ENCODE results near the gene ACKR1.

The ACKR1 gene

DNA sequence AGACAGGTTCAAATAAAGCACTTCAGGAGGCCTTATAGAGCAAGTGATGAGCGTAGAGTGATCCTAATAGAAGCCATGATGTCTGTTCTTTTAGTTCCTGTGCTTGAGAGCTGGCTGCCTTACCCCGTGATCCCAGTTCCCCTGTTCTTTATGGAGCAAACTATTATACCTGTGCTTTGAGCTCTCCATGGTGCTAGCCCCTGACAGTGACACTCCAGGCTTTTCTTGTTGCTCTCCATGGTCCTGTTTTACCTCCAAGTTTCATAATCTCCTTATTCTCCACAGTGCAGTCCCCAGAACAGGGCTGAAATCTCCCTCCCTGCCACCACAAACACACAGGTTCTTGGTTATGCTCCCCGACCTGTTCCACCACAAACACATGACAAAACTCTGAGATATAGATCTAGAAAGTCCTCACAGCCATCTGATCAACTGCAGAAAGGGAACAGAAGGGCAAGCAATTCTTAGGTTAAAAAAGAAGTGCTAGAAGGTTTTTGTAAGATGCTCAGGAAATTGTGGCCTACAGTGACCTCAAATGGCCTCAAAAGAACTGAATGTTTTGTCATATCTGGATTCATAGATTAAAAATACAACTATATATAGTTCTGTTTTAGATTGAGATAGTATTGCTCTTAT is 27.3 kb upstream of the ACKR1 start:
- Histone ChIP-seq H3K4me3 (ENCODE audit: low read depth in 1 of 2, low read length in 2 of 2) (no peak overlapping the region), H4K20me1 (ENCODE audit: insufficient read depth, low read length) (no peaks in the 10 kb centered on the region), H3K9me3 (ENCODE audit: insufficient read depth, low read length, severe bottlenecking) (no peaks in the 10 kb centered on the region), H3K4me1 (ENCODE audit: insufficient read depth, low read length) (no peaks in the 10 kb centered on the region), H3K27ac (ENCODE audit: low read length) (no peak overlapping the region), H3K79me2 (ENCODE audit: insufficient read depth, low read length) (no peaks in the 10 kb centered on the region), H3K36me3 (ENCODE audit: insufficient read depth, low read length) (no peaks in the 10 kb centered on the region), H2AFZ (ENCODE audit: low read depth, low read length) (no peak overlapping the region), H3K27me3 (ENCODE audit: insufficient read depth, low read length, poor library complexity) (no peaks in the 10 kb centered on the region), H3K9ac (ENCODE audit: low read depth, low read length) (no peak overlapping the region), H3K4me2 (ENCODE audit: insufficient read depth, low read length) (no peak overlapping the region)
- ATAC-seq (ENCODE audit: insufficient read depth, low read depth) = peak; percentile 93
- TF ChIP-seq, protein P1, sequence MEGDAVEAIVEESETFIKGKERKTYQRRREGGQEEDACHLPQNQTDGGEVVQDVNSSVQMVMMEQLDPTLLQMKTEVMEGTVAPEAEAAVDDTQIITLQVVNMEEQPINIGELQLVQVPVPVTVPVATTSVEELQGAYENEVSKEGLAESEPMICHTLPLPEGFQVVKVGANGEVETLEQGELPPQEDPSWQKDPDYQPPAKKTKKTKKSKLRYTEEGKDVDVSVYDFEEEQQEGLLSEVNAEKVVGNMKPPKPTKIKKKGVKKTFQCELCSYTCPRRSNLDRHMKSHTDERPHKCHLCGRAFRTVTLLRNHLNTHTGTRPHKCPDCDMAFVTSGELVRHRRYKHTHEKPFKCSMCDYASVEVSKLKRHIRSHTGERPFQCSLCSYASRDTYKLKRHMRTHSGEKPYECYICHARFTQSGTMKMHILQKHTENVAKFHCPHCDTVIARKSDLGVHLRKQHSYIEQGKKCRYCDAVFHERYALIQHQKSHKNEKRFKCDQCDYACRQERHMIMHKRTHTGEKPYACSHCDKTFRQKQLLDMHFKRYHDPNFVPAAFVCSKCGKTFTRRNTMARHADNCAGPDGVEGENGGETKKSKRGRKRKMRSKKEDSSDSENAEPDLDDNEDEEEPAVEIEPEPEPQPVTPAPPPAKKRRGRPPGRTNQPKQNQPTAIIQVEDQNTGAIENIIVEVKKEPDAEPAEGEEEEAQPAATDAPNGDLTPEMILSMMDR (IDR thresholded peaks at IDR 0.05; ENCODE audit: borderline replicate concordance, extremely low read depth, low read length, poor library complexity, severe bottlenecking) = no peak
- TF ChIP-seq EZH2 (IDR thresholded peaks at IDR 0.05; ENCODE audit: borderline replicate concordance, low read depth, low read length, severe bottlenecking) = no peak
- peak; percentile 77 for DNase-seq

DNA sequence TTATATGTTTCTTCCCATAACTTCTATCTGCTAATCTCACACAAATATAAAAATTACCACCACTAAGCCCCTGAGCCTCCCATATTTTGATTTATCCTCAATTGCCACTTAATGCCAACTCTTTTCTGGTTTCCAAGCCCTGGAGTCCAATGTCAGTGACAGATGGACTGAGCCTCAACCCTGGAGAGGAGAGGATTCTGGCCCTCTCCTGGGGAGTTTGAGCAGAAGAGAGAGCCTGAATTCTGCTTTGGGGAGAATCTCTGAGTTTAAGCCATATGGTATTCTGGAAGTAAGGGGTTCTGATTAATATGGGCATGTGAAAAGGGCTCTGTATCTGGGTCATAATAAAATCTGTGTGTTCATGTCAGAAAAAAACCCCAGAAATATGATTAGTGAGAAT is 24.8 kb upstream of the ACKR1 start:
- Histone ChIP-seq H3K79me2 (ENCODE audit: insufficient read depth, low read length) (no peaks in the 10 kb centered on the region), H2AFZ (ENCODE audit: low read depth, low read length) (no peak overlapping the region), H3K9me3 (ENCODE audit: insufficient read depth, low read length, severe bottlenecking) (no peaks in the 10 kb centered on the region), H3K27ac (ENCODE audit: low read length) (no peak overlapping the region), H3K27me3 (ENCODE audit: insufficient read depth, low read length, poor library complexity) (peaks cover 4% of the 10 kb centered on the region), H3K4me2 (ENCODE audit: insufficient read depth, low read length) (no peak overlapping the region), H3K4me1 (ENCODE audit: insufficient read depth, low read length) (no peaks in the 10 kb centered on the region), H3K36me3 (ENCODE audit: insufficient read depth, low read length) (no peaks in the 10 kb centered on the region), H3K4me3 (ENCODE audit: low read depth in 1 of 2, low read length in 2 of 2) (no peak overlapping the region), H3K9ac (ENCODE audit: low read depth, low read length) (no peak overlapping the region), H4K20me1 (ENCODE audit: insufficient read depth, low read length) (no peaks in the 10 kb centered on the region)
- DNase-seq (no peak), ATAC-seq (ENCODE audit: insufficient read depth, low read depth) (no peak)
- TF ChIP-seq, protein P1 (IDR thresholded peaks at IDR 0.05; ENCODE audit: borderline replicate concordance, extremely low read depth, low read length, poor library complexity, severe bottlenecking) = no peak
- no peak for TF ChIP-seq EZH2 (IDR thresholded peaks at IDR 0.05; ENCODE audit: borderline replicate concordance, low read depth, low read length, severe bottlenecking)

- H4K20me1 ChIP-seq (ENCODE audit: insufficient read depth, low read length) = no peaks in the 10 kb centered on the region
- DNase-seq (no peak), ATAC-seq (ENCODE audit: insufficient read depth, low read depth) (no peak)
- H3K79me2 ChIP-seq (ENCODE audit: insufficient read depth, low read length) = no peaks in the 10 kb centered on the region
- H3K4me1 ChIP-seq (ENCODE audit: insufficient read depth, low read length) = no peaks in the 10 kb centered on the region
- H3K27ac ChIP-seq (ENCODE audit: low read length) = no peak overlapping the region
- H3K4me2 ChIP-seq (ENCODE audit: insufficient read depth, low read length) = no peak overlapping the region
- H3K9me3 ChIP-seq (ENCODE audit: insufficient read depth, low read length, severe bottlenecking) = no peaks in the 10 kb centered on the region
- H3K27me3 ChIP-seq (ENCODE audit: insufficient read depth, low read length, poor library complexity) = peaks cover 4% of the 10 kb centered on the region
- H3K36me3 ChIP-seq (ENCODE audit: insufficient read depth, low read length) = no peaks in the 10 kb centered on the region
- no peak for TF ChIP-seq EZH2 (IDR thresholded peaks at IDR 0.05; ENCODE audit: borderline replicate concordance, low read depth, low read length, severe bottlenecking)
- TF ChIP-seq, protein P1 (IDR thresholded peaks at IDR 0.05; ENCODE audit: borderline replicate concordance, extremely low read depth, low read length, poor library complexity, severe bottlenecking) = no peak
- no peak overlapping the region for H2AFZ ChIP-seq (ENCODE audit: low read depth, low read length)
- no peak overlapping the region for H3K4me3 ChIP-seq (ENCODE audit: low read depth in 1 of 2, low read length in 2 of 2)
- no peak overlapping the region for H3K9ac ChIP-seq (ENCODE audit: low read depth, low read length)
These were observed 24.2 kb upstream of the ACKR1 start for GRCh38 chr1:159180516-159180915.
